MCF 10A (cell line): ENCODE results near the gene TSGA10IP. TPM values are rescaled to one million over a fixed set of nuclear protein-coding genes. Genes with fewer than 3 reads are reported as not detected.

Source experiments
- BruUV-seq: library from RNA; stranded (reverse); fragments of 400-500 nt; replicated peaks from 2 replicates; lab custom pipeline; 2021; lab: Mats Ljungman, UMichigan
- CTCF ChIA-PET: fragments of 300-600 bp; sonication (Branson Sonifier 250); formaldehyde crosslinking; extraction: SDS; loops from one replicate; lab custom pipeline; 2021; ENCODE audit warnings: antibody characterized with exemption, inconsistent platforms; lab: Yijun Ruan, JAX
- POLR2A ChIA-PET: fragments of 300-600, 350-650 bp; sonication (Branson Sonifier 250); formaldehyde crosslinking; extraction: SDS; loops from one replicate; lab custom pipeline; 2020; ENCODE audit warnings: antibody characterized with exemption, inconsistent platforms; lab: Yijun Ruan, JAX
- DNase-seq: peaks from one replicate; pipeline ENCODE4 v3.0.0-alpha.2; 2018; ENCODE audit not compliant: unreplicated experiment
- H3K27ac Mint-ChIP-seq: one replicate; pipeline ENCODE4 v1.8.0; 2022; ENCODE audit warnings: mild to moderate bottlenecking, low read depth, mixed read lengths; ENCODE audit not compliant: unreplicated experiment
- H3K27me3 Mint-ChIP-seq: one replicate; pipeline ENCODE4 v1.8.0; 2022; ENCODE audit warnings: mixed read lengths; ENCODE audit not compliant: insufficient read depth, unreplicated experiment
- H3K36me3 Mint-ChIP-seq: one replicate; pipeline ENCODE4 v1.8.0; 2022; ENCODE audit warnings: mild to moderate bottlenecking, moderate library complexity, mixed read lengths; ENCODE audit not compliant: insufficient read depth, unreplicated experiment
- H3K4me1 Mint-ChIP-seq: one replicate; pipeline ENCODE4 v1.8.0; 2022; ENCODE audit warnings: mixed read lengths; ENCODE audit not compliant: insufficient read depth, unreplicated experiment
- H3K4me3 Mint-ChIP-seq: one replicate; pipeline ENCODE4 v1.8.0; 2022; ENCODE audit warnings: mild to moderate bottlenecking, moderate library complexity, mixed read lengths; ENCODE audit not compliant: unreplicated experiment
- H3K9me3 Mint-ChIP-seq: one replicate; pipeline ENCODE4 v1.8.0; 2022; ENCODE audit warnings: mixed read lengths; ENCODE audit not compliant: unreplicated experiment
- CTCF ChIP-seq: fragments of 200-600 bp; IDR thresholded peaks from one replicate; pipeline ENCODE4 v1.8.0; 2022; ENCODE audit warnings: antibody characterized with exemption, mild to moderate bottlenecking; ENCODE audit not compliant: unreplicated experiment
- intact Hi-C: fragments of 100-400 bp; cut with micrococcal nuclease; formaldehyde crosslinking; loops from 2 replicates; pipeline ENCODE4 v1.14.1; 2022
- total RNA-seq: library from RNA; stranded (reverse); gene quantifications from 2 replicates; pipeline ENCODE4 v1.2.3, GENCODE V29; 2022

TSGA10IP gene
- total RNA-seq, 1 experiment from 2014 or later = not detected

- Mint-ChIP-seq H3K4me3 (peak overlapping the region; percentile 97), H3K9me3 (no peaks in the 10 kb centered on the region), H3K27me3 (no peaks in the 10 kb centered on the region), H3K36me3 (peaks cover 50% of the 10 kb centered on the region), H3K27ac (no peak overlapping the region), H3K4me1 (peaks cover 8% of the 10 kb centered on the region)
- ChIA-PET CTCF (interaction anchor here (0.6 to 0.8 kb wide), 4 partner anchors 11 to 230 kb away, joined by 3 to 5 read pairs (median 4); no protein-coding TSS in a partner anchor), POLR2A (interaction anchor here (1.0 to 2.9 kb wide), 2 partner anchors 8 to 48 kb away, joined by 3 to 42 read pairs; partner anchors contain the start of genes CST6 and SF3B2)
- no TSS peak for BruUV-seq
- intact Hi-C loops = loop anchor here (10.0 kb wide), 1 partner anchor 51 kb away; the partner anchor contains the start of gene SF3B2
- no peak for TF ChIP-seq CTCF
- DNase-seq = no peak
These were observed 58.9 kb downstream of the TSGA10IP start for GRCh38 chr11:66004186-66004585.

GRCh38 chr11:66006134-66006890 lies 61.0 kb downstream of the TSGA10IP start:
- H3K27ac Mint-ChIP-seq = no peak overlapping the region
- ChIA-PET POLR2A (interaction anchor here (0.7 kb wide), 1 partner anchor 474 kb away, joined by 3 read pairs; the partner anchor contains the start of gene DPP3), CTCF (interaction anchor here (1.0 kb wide), 1 partner anchor 16 kb away, joined by 8 read pairs; no protein-coding TSS in a partner anchor)
- TF ChIP-seq CTCF = no peak
- H3K9me3 Mint-ChIP-seq = no peaks in the 10 kb centered on the region
- DNase-seq = no peak
- no TSS peak for BruUV-seq
- no peak overlapping the region for H3K4me3 Mint-ChIP-seq
- H3K27me3 Mint-ChIP-seq = no peaks in the 10 kb centered on the region
- intact Hi-C loops = loop anchor here (10.0 kb wide), 1 partner anchor 48 kb away; the partner anchor contains the start of gene SF3B2
- H3K36me3 Mint-ChIP-seq = peaks cover 39% of the 10 kb centered on the region
- peaks cover 8% of the 10 kb centered on the region for H3K4me1 Mint-ChIP-seq

GRCh38 chr11:66006891-66007176 lies 61.6 kb downstream of the TSGA10IP start:
- TF ChIP-seq CTCF = no peak
- no peaks in the 10 kb centered on the region for H3K9me3 Mint-ChIP-seq

GRCh38 chr11:66007201-66007634 lies 61.9 kb downstream of the TSGA10IP start:
- no peaks in the 10 kb centered on the region for H3K9me3 Mint-ChIP-seq
- peaks cover 34% of the 10 kb centered on the region for H3K36me3 Mint-ChIP-seq
- H3K4me3 Mint-ChIP-seq = no peak overlapping the region
- BruUV-seq = no TSS peak
- POLR2A ChIA-PET = interaction anchor here (0.7 kb wide), 1 partner anchor 473 kb away, joined by 3 read pairs; the partner anchor contains the start of gene DPP3
- DNase-seq = no peak
- no peak overlapping the region for H3K27ac Mint-ChIP-seq
- CTCF ChIA-PET = interaction anchor here (0.6 to 3.5 kb wide), 3 partner anchors 15 to 18 kb away, joined by 3 to 31 read pairs (median 8); no protein-coding TSS in a partner anchor
- H3K27me3 Mint-ChIP-seq = no peaks in the 10 kb centered on the region
- peaks cover 8% of the 10 kb centered on the region for H3K4me1 Mint-ChIP-seq
- intact Hi-C loops = loop anchor here (10.0 kb wide), 1 partner anchor 48 kb away; the partner anchor contains the start of gene SF3B2
- TF ChIP-seq CTCF = no peak

More at GRCh38 chr11:66006891-66007176, 61.6 kb downstream of the TSGA10IP start:
- Mint-ChIP-seq H3K27ac (no peak overlapping the region), H3K36me3 (peaks cover 36% of the 10 kb centered on the region), H3K4me1 (peaks cover 8% of the 10 kb centered on the region), H3K4me3 (no peak overlapping the region), H3K27me3 (no peaks in the 10 kb centered on the region)
- BruUV-seq = no TSS peak
- ChIA-PET CTCF (interaction anchor here (1.4 to 3.5 kb wide), 2 partner anchors 16 to 17 kb away, joined by 8 to 31 read pairs; no protein-coding TSS in a partner anchor), POLR2A (interaction anchor here (0.7 kb wide), 1 partner anchor 473 kb away, joined by 3 read pairs; the partner anchor contains the start of gene DPP3)
- intact Hi-C loops = loop anchor here (10.0 kb wide), 1 partner anchor 48 kb away; the partner anchor contains the start of gene SF3B2
- DNase-seq = no peak
